MM.1S (cell line): ENCODE measurements around the gene CD7.

Source experiments
- DNase-seq: peaks from one replicate; pipeline ENCODE4 v3.0.0-alpha.2; 2015
- H2AFZ ChIP-seq: fragments of 300-600 bp; sonication (generic); 2 replicates; pipeline ENCODE4 v1.6.0; 2016; ENCODE audit warnings: antibody characterized with exemption, low read length
- H3F3A ChIP-seq: fragments of 300-600 bp; sonication (generic); 2 replicates; pipeline ENCODE4 v1.6.1; 2016; ENCODE audit warnings: mild to moderate bottlenecking, antibody characterized with exemption, low read length, moderate library complexity, mixed read lengths; ENCODE audit not compliant: insufficient read depth
- H3K27ac ChIP-seq: fragments of 300-600 bp; sonication (generic); 2 replicates; pipeline ENCODE4 v1.5.1; 2016; ENCODE audit warnings: mild to moderate bottlenecking, low read length
- H3K27me3 ChIP-seq: fragments of 300-600 bp; sonication (generic); replicated peaks from 2 replicates; pipeline ENCODE4 v1.6.0; 2016; ENCODE audit warnings: low read length; ENCODE audit not compliant: insufficient read depth
- H3K36me3 ChIP-seq: fragments of 300-600 bp; sonication (generic); replicated peaks from 2 replicates; pipeline ENCODE4 v1.6.1; 2016; ENCODE audit warnings: mild to moderate bottlenecking, low read length, mixed read lengths; ENCODE audit not compliant: insufficient read depth
- H3K4me1 ChIP-seq: fragments of 300-600 bp; sonication (generic); 2 replicates; pipeline ENCODE4 v1.6.1; 2016; ENCODE audit warnings: low read length, mixed read lengths
- H3K4me2 ChIP-seq: fragments of 300-600 bp; sonication (generic); 2 replicates; pipeline ENCODE4 v1.6.0; 2016; ENCODE audit warnings: low read depth, low read length
- H3K4me3 ChIP-seq: fragments of 300-600 bp; sonication (generic); 2 replicates; pipeline ENCODE4 v1.5.1; 2016; ENCODE audit warnings: low read length, mixed read lengths
- H3K79me2 ChIP-seq: fragments of 300-600 bp; sonication (generic); 2 replicates; pipeline ENCODE4 v1.6.1; 2016; ENCODE audit warnings: mixed run types, low read length, mixed read lengths
- H3K9ac ChIP-seq: fragments of 300-600 bp; sonication (generic); 2 replicates; pipeline ENCODE4 v1.6.1; 2016; ENCODE audit warnings: low read length, mixed read lengths
- H3K9me2 ChIP-seq: fragments of 300-600 bp; sonication (generic); replicated peaks from 2 replicates; pipeline ENCODE4 v1.6.1; 2016; ENCODE audit warnings: mild to moderate bottlenecking, low read length, mixed read lengths; ENCODE audit not compliant: insufficient read depth
- H3K9me3 ChIP-seq: fragments of 300-600 bp; sonication (generic); replicated peaks from 2 replicates; pipeline ENCODE4 v1.6.1; 2016; ENCODE audit warnings: mild to moderate bottlenecking, low read length, mixed read lengths; ENCODE audit not compliant: insufficient read depth
- H4K20me1 ChIP-seq: fragments of 300-600 bp; sonication (generic); 2 replicates; pipeline ENCODE4 v1.6.1; 2016; ENCODE audit warnings: mild to moderate bottlenecking, low read length, moderate library complexity, mixed read lengths; ENCODE audit not compliant: insufficient read depth
- EZH2 ChIP-seq: fragments of 300-600 bp; sonication (generic); optimal IDR thresholded peaks from 2 replicates; pipeline ENCODE3; 2017; ENCODE audit warnings: low read depth, mild to moderate bottlenecking, antibody characterized with exemption, low read length, mixed read lengths
- EZH2phosphoT487 ChIP-seq: fragments of 300-600 bp; sonication (generic); IDR thresholded peaks from 2 replicates; pipeline ENCODE4 v1.6.1; 2018; ENCODE audit warnings: antibody characterized with exemption, low read length
- TF ChIP-seq, protein P1 (sequence below): fragments of 300-600 bp; sonication (generic); IDR thresholded peaks from 2 replicates; pipeline ENCODE4 v1.5.1; 2016; ENCODE audit warnings: antibody characterized with exemption, low read length, mixed read lengths

Gene CD7

DNA sequence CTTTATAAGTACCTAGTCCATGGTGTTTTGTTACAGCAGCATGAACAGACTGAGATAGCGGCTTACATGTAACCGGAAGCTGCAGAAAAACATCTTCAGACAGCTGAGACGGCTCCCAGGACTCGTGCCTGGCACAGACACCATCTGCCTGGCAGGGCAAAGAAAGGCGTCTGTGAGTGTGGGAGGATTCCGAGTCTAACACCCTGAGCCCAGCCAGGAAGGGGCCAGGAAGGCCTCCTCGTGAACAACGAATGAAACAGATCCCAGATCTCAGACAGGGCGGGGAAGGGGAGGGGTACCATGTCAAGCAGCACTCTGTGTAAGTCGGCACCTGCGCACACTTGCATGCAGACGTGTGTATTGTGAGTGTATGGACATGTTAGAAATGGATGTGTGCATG lies 39.6 kb downstream of the CD7 start:
- Histone ChIP-seq H3K79me2 (peaks cover 8% of the 10 kb centered on the region), H3K4me1 (peaks cover 7% of the 10 kb centered on the region), H3K27me3 (no peaks in the 10 kb centered on the region), H3K9me3 (no peaks in the 10 kb centered on the region), H3K9me2 (no peaks in the 10 kb centered on the region), H4K20me1 (no peaks in the 10 kb centered on the region), H2AFZ (no peak overlapping the region), H3K4me3 (no peak overlapping the region), H3K36me3 (no peaks in the 10 kb centered on the region), H3F3A (no peaks in the 10 kb centered on the region), H3K9ac (no peak overlapping the region), H3K4me2 (no peak overlapping the region), H3K27ac (no peak overlapping the region)
- TF ChIP-seq, protein P1, sequence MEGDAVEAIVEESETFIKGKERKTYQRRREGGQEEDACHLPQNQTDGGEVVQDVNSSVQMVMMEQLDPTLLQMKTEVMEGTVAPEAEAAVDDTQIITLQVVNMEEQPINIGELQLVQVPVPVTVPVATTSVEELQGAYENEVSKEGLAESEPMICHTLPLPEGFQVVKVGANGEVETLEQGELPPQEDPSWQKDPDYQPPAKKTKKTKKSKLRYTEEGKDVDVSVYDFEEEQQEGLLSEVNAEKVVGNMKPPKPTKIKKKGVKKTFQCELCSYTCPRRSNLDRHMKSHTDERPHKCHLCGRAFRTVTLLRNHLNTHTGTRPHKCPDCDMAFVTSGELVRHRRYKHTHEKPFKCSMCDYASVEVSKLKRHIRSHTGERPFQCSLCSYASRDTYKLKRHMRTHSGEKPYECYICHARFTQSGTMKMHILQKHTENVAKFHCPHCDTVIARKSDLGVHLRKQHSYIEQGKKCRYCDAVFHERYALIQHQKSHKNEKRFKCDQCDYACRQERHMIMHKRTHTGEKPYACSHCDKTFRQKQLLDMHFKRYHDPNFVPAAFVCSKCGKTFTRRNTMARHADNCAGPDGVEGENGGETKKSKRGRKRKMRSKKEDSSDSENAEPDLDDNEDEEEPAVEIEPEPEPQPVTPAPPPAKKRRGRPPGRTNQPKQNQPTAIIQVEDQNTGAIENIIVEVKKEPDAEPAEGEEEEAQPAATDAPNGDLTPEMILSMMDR = no peak
- TF ChIP-seq EZH2phosphoT487 = no peak
- no peak for TF ChIP-seq EZH2
- no peak for DNase-seq

DNA sequence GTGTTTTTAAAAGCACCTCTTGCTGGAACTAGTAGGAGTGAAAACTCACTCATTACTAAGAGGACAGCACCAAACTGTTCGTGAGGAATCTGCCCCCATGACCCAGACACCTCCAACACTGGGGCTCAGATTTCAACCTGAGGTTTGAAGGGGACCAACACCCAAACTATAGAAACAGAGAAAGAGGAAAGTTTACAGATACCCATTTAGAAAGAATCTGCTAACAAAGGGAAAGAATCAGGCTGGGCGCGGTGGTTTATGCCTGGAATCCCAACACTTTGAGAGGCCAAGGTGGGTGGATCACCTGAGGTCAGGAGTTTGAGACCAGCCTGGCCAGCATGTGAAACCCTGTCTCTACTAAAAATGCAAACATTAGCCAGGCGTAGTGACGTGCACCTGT lies 40.5 kb downstream of the CD7 start:
- no peak overlapping the region for H3K9ac ChIP-seq
- TF ChIP-seq, protein P1 = no peak
- TF ChIP-seq EZH2 (no peak), EZH2phosphoT487 (no peak)
- no peak overlapping the region for H2AFZ ChIP-seq
- no peaks in the 10 kb centered on the region for H3K27me3 ChIP-seq
- no peaks in the 10 kb centered on the region for H3K9me2 ChIP-seq
- no peaks in the 10 kb centered on the region for H4K20me1 ChIP-seq
- peaks cover 16% of the 10 kb centered on the region for H3K79me2 ChIP-seq
- no peaks in the 10 kb centered on the region for H3K36me3 ChIP-seq
- H3K4me2 ChIP-seq = no peak overlapping the region
- peaks cover 7% of the 10 kb centered on the region for H3K4me1 ChIP-seq
- no peak overlapping the region for H3K27ac ChIP-seq
- no peaks in the 10 kb centered on the region for H3F3A ChIP-seq
- no peak for DNase-seq
- no peaks in the 10 kb centered on the region for H3K9me3 ChIP-seq
- H3K4me3 ChIP-seq = no peak overlapping the region

DNA sequence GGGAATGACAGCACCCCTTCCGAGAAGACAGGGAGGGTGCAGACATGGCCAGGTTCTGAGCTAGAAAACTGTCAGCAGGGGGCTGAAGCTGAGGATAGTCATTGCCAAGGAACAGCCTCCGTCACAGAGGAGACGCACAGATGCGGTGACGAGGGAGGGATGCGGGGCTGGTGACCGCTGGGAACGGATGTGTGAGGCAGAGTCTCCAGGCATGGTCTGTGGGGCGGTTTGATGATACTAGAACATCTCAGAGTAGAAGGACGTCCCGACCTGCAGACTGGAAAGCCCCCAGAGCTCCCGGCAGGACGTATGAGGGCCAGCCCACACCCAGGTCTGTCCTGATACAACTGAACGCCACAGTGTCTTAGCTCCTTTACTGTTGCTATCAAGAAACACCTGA lies 42.1 kb downstream of the CD7 start:
- Histone ChIP-seq H3K9ac (no peak overlapping the region), H3K9me2 (no peaks in the 10 kb centered on the region), H3K4me1 (peaks cover 13% of the 10 kb centered on the region), H3K9me3 (no peaks in the 10 kb centered on the region), H3K4me3 (no peak overlapping the region), H4K20me1 (peaks cover 10% of the 10 kb centered on the region), H3K36me3 (peaks cover 3% of the 10 kb centered on the region; the same call in 1 of the 2 replicates), H3K27me3 (no peaks in the 10 kb centered on the region), H3K4me2 (no peak overlapping the region), H3K79me2 (peaks cover 32% of the 10 kb centered on the region), H2AFZ (no peak overlapping the region), H3F3A (no peaks in the 10 kb centered on the region), H3K27ac (no peak overlapping the region)
- no peak for TF ChIP-seq EZH2phosphoT487
- TF ChIP-seq, protein P1 = no peak
- TF ChIP-seq EZH2 = no peak
- no peak for DNase-seq
